Naive thymus-derived CD4-positive, alpha-beta T cell (primary cell): ENCODE data around the gene RACGAP1. TPM values are rescaled to one million over a fixed set of nuclear protein-coding genes. Genes with fewer than 3 reads are reported as not detected.

ENCODE experiments used
- ATAC-seq: fragments of 150-1000 bp; cut with Tn5 transposase; 2 replicates; pipeline ENCODE4 v1.10.0; 2021; ENCODE audit warnings: mild to moderate bottlenecking, moderate library complexity
- CTCF ChIA-PET: fragments of 350-600 bp; sonication (Branson Sonifier 250); formaldehyde crosslinking; loops from one replicate; lab custom pipeline; 2021; ENCODE audit warnings: antibody characterized with exemption; lab: Charles Lee
- POLR2A ChIA-PET: fragments of 350-600 bp; sonication (Branson Sonifier 250); formaldehyde crosslinking; loops from one replicate; lab custom pipeline; 2021; ENCODE audit warnings: antibody characterized with exemption, inconsistent platforms; lab: Charles Lee
- DNase-seq, 9 donors: peaks; one replicate each; pipeline versions ENCODE4 v3.0.0 to v3.0.0-alpha.2; 2020 to 2022; ENCODE audit warnings: mixed read lengths in 1 of 9
- H3K27ac ChIP-seq: one replicate; pipeline ENCODE4 v1.7.0; 2013; ENCODE audit warnings: mild to moderate bottlenecking, low read depth, low read length, moderate library complexity
- H3K27me3 ChIP-seq, 2 donors: one replicate each; pipeline ENCODE4 v1.7.0; 2013; ENCODE audit warnings: low read length in 2 of 2, mild to moderate bottlenecking in 2 of 2, moderate library complexity in 2 of 2; ENCODE audit not compliant: control insufficient read depth in 2 of 2, insufficient read depth in 2 of 2
- H3K36me3 ChIP-seq, 3 experiments: 1 replicate in 2 of 3; 2 replicates in 1 of 3; pipeline ENCODE4 v1.7.0; 2013; ENCODE audit warnings: low read length in 3 of 3, mild to moderate bottlenecking in 3 of 3, moderate library complexity in 1 of 3; ENCODE audit not compliant: insufficient read depth in 3 of 3, control insufficient read depth in 2 of 3
- H3K4me1 ChIP-seq, 2 donors: one replicate each; pipeline ENCODE4 v1.7.0; 2013; ENCODE audit warnings: low read length in 2 of 2, mild to moderate bottlenecking in 2 of 2, moderate library complexity in 1 of 2; ENCODE audit not compliant: control insufficient read depth in 2 of 2, insufficient read depth in 2 of 2
- H3K4me3 ChIP-seq: 2 replicates; pipeline ENCODE4 v1.7.0; 2013; ENCODE audit warnings: mild to moderate bottlenecking, low read length
- H3K9me3 ChIP-seq, 3 experiments: 1 replicate in 2 of 3; 2 replicates in 1 of 3; pipeline ENCODE4 v1.7.0; 2013; ENCODE audit warnings: low read length in 3 of 3; ENCODE audit not compliant: control insufficient read depth in 2 of 3
- H3K27ac Mint-ChIP-seq, 9 donors: one replicate each; pipeline ENCODE4 v1.8.0; 2020 to 2022; ENCODE audit warnings: mixed read lengths in 9 of 9, mild to moderate bottlenecking in 8 of 9, moderate library complexity in 5 of 9, inconsistent platforms in 2 of 9
- H3K27me3 Mint-ChIP-seq, 5 donors: one replicate each; pipeline ENCODE4 v1.8.0; 2021 to 2022; ENCODE audit warnings: mixed read lengths in 5 of 5, mild to moderate bottlenecking in 1 of 5
- H3K36me3 Mint-ChIP-seq, 5 donors: one replicate each; pipeline ENCODE4 v1.8.0; 2020 to 2022; ENCODE audit warnings: mixed read lengths in 5 of 5, mild to moderate bottlenecking in 3 of 5, inconsistent platforms in 1 of 5
- H3K4me1 Mint-ChIP-seq, 7 donors: one replicate each; pipeline ENCODE4 v1.8.0; 2020 to 2022; ENCODE audit warnings: mixed read lengths in 7 of 7, mild to moderate bottlenecking in 3 of 7, inconsistent platforms in 1 of 7
- H3K4me3 Mint-ChIP-seq, 10 donors: one replicate each; pipeline ENCODE4 v1.8.0; 2020 to 2022; ENCODE audit warnings: mild to moderate bottlenecking in 10 of 10, mixed read lengths in 10 of 10, moderate library complexity in 6 of 10, inconsistent platforms in 2 of 10
- H3K9me3 Mint-ChIP-seq, 11 donors: one replicate each; pipeline ENCODE4 v1.8.0; 2020 to 2022; ENCODE audit warnings: mixed read lengths in 11 of 11, mild to moderate bottlenecking in 4 of 11, inconsistent platforms in 1 of 11, moderate library complexity in 1 of 11
- intact Hi-C, 2 donors: fragments of 100-400 bp; cut with micrococcal nuclease; formaldehyde crosslinking; loops; one replicate each; pipeline ENCODE4 v1.15.1; 2023
- polyA plus RNA-seq, 2 donors: library from polyadenylated mRNA; unstranded; fragments of 300-500 nt; fragmentation: Illumina TruSeq; gene quantifications; one replicate each; pipeline ENCODE4 v1.2.3, GENCODE V29; 2021
- total RNA-seq, 6 experiments: library from RNA in 5 of 6; stranded (reverse) in 5 of 6; gene quantifications; 1 replicate in 5 of 6; 2 replicates in 1 of 6; pipeline ENCODE4 v1.2.3 and lab custom pipeline; 2021 to 2026

Gene RACGAP1
- total and polyA plus RNA-seq, 7 experiments from 2014 or later = 4.2 to 111 (median 8.6) TPM

DNA sequence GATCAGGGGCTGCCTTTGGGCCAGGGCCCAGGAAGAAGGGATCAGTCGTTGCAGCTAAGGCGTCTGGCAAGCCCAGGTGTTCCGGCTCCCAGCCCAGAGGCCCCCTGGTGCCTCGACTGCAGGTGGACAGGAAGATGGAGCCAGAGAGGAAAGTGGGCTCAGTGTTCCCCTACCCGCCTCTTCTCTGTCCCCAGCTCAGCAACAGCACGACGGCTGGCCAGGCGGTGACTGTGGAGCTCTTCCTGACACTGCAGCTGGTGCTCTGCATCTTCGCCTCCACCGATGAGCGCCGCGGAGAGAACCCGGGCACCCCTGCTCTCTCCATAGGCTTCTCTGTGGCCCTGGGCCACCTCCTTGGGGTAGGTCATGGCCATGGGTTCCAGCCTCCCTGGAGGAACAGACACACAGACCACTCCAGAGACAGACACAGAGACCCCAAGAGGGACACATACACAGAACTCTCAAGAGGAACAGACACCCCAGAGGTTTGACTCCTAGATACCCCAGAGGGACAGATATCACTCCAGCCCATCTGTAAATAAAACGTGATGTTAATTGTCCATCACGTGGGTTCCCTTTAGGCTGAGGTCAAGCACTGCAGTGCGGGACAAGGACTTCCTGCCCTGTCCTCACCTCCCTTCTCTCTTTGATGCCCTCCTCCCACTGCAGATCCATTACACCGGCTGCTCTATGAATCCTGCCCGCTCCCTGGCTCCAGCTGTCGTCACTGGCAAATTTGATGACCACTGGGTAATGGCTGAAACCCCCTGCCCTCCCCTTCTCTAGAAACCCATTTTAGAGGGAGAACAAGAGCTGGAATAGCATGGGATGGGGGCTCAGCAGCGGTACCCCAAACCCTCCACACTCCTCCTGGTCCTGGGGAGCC is 71.1 kb downstream of the RACGAP1 start:
- DNase-seq = peak in 1 of 9 donors; percentile 2
- Histone ChIP-seq H3K4me3 (no peak overlapping the region), H3K27me3 (peaks cover 0 to 7% of the 10 kb centered on the region in 2 donors), H3K9me3 (no peaks in the 10 kb centered on the region), H3K4me1 (no peaks in the 10 kb centered on the region), H3K36me3 (no peaks in the 10 kb centered on the region), H3K27ac (no peak overlapping the region)
- peaks cover 0 to 3% (median 0%) of the 10 kb centered on the region in 11 donors for H3K9me3 Mint-ChIP-seq
- H3K4me1 Mint-ChIP-seq = peaks cover 0 to 5% (median 0%) of the 10 kb centered on the region in 7 donors
- no peaks in the 10 kb centered on the region for H3K36me3 Mint-ChIP-seq
- intact Hi-C loops = no loop called here
- no peak overlapping the region for H3K4me3 Mint-ChIP-seq
- H3K27me3 Mint-ChIP-seq = peaks cover 51 to 61% (median 60%) of the 10 kb centered on the region in 5 donors
- CTCF ChIA-PET = interaction anchor here (1.1 to 1.6 kb wide), 2 partner anchors 8 to 13 kb away, joined by 3 to 4 read pairs; no protein-coding TSS in a partner anchor
- no peak for ATAC-seq
- no peak overlapping the region for H3K27ac Mint-ChIP-seq
- POLR2A ChIA-PET = no interaction called here

DNA sequence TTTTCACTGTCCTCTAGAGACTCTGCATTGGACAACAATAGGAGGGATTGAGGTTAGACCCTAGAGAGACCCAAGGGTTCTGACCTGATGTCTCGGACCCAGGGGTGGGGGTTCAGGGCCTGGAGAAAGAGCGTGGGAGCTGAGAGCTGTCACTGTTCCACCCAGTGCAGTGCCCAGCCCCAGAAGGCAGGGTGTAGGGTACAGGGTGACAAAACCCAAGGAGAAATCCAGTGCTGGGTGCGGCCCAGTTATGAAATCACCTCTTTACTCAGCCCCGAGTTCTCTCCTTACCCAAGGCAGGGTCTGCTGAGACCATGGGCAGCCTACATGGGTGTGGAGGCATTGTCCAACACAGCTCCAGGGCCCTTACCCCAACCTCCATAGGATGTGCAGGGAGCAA is 72.1 kb downstream of the RACGAP1 start:
- Mint-ChIP-seq H3K27me3 (peaks cover 41 to 55% (median 50%) of the 10 kb centered on the region in 5 donors), H3K36me3 (no peaks in the 10 kb centered on the region), H3K4me3 (no peak overlapping the region), H3K9me3 (peaks cover 0 to 1% (median 0%) of the 10 kb centered on the region in 11 donors), H3K4me1 (peaks cover 0 to 5% (median 0%) of the 10 kb centered on the region in 7 donors), H3K27ac (no peak overlapping the region)
- no peaks in the 10 kb centered on the region for H3K4me1 ChIP-seq
- CTCF ChIA-PET = no interaction called here
- no peak overlapping the region for H3K27ac ChIP-seq
- H3K9me3 ChIP-seq = no peaks in the 10 kb centered on the region
- H3K27me3 ChIP-seq = no peaks in the 10 kb centered on the region
- POLR2A ChIA-PET = no interaction called here
- no peak overlapping the region for H3K4me3 ChIP-seq
- H3K36me3 ChIP-seq = no peaks in the 10 kb centered on the region
- intact Hi-C loops = no loop called here
- ATAC-seq (no peak), DNase-seq (peak in 1 of 9 donors; percentile 1)

- no peaks in the 10 kb centered on the region for H3K4me1 ChIP-seq
- Mint-ChIP-seq H3K4me1 (peaks cover 0 to 5% (median 0%) of the 10 kb centered on the region in 7 donors), H3K9me3 (peaks cover 0 to 1% (median 0%) of the 10 kb centered on the region in 11 donors), H3K4me3 (no peak overlapping the region), H3K36me3 (no peaks in the 10 kb centered on the region), H3K27me3 (peaks cover 34 to 49% (median 43%) of the 10 kb centered on the region in 5 donors), H3K27ac (no peak overlapping the region)
- DNase-seq (peak in 1 of 9 donors; percentile 1), ATAC-seq (no peak)
- no peaks in the 10 kb centered on the region for H3K9me3 ChIP-seq
- H3K4me3 ChIP-seq = no peak overlapping the region
- ChIA-PET CTCF (no interaction called here), POLR2A (no interaction called here)
- no peaks in the 10 kb centered on the region for H3K27me3 ChIP-seq
- intact Hi-C loops = no loop called here
- no peak overlapping the region for H3K27ac ChIP-seq
- H3K36me3 ChIP-seq = no peaks in the 10 kb centered on the region
Measured at GRCh38 chr12:49952391-49953055, 72.8 kb downstream of the RACGAP1 start.

DNA sequence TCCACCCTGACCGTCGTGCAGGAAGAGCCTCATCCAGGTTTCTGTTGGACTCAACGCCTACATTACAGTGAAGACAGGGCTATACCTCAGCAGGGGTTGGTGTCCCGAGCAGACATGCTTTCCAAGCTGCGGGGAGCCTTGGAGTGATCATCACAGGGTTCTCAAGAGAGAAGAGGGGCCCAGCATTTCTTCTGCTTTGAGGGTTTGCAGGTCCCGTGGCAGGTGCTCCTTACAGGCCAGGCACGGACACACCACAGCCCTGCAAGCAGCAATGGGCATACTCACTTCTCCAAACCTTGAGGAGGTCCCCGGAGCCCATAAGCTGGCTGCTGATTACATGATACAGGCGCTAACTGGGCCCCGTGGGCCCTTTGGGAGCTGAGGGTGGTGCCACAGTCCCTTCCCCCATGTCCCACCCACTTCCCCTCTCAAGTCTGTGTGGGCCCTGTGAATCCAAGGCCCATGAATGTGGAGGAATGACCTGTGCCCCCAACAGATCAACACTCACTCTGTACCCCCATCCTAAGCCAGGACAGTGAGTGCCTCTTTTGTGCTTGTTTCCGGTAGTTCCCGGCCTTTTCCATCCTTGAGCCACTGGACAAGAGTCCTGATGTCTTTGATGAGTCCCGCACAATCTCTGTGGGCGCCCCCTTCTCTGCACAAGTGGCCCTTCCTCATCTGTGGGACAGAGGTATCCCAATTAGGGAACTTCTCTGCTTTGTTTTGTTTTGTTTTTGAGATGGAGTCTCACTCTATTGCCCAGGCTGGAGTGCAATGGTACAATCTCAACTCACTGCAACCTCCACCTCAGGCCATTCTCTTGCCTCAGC is 73.7 kb downstream of the RACGAP1 start:
- H3K4me1 Mint-ChIP-seq = peaks cover 0 to 4% (median 0%) of the 10 kb centered on the region in 7 donors
- H3K36me3 ChIP-seq = no peaks in the 10 kb centered on the region
- no peak overlapping the region for H3K4me3 ChIP-seq
- intact Hi-C loops = no loop called here
- no peaks in the 10 kb centered on the region for H3K9me3 ChIP-seq
- peaks cover 0 to under 1% (median 0%) of the 10 kb centered on the region in 11 donors for H3K9me3 Mint-ChIP-seq
- ATAC-seq (no peak), DNase-seq (peak in 1 of 9 donors; percentile 3)
- no peak overlapping the region for H3K27ac ChIP-seq
- no peaks in the 10 kb centered on the region for H3K4me1 ChIP-seq
- peaks cover 25 to 40% (median 35%) of the 10 kb centered on the region in 5 donors for H3K27me3 Mint-ChIP-seq
- H3K27ac Mint-ChIP-seq = no peak overlapping the region
- H3K4me3 Mint-ChIP-seq = no peak overlapping the region
- ChIA-PET CTCF (no interaction called here), POLR2A (no interaction called here)
- no peaks in the 10 kb centered on the region for H3K27me3 ChIP-seq
- no peaks in the 10 kb centered on the region for H3K36me3 Mint-ChIP-seq

DNA sequence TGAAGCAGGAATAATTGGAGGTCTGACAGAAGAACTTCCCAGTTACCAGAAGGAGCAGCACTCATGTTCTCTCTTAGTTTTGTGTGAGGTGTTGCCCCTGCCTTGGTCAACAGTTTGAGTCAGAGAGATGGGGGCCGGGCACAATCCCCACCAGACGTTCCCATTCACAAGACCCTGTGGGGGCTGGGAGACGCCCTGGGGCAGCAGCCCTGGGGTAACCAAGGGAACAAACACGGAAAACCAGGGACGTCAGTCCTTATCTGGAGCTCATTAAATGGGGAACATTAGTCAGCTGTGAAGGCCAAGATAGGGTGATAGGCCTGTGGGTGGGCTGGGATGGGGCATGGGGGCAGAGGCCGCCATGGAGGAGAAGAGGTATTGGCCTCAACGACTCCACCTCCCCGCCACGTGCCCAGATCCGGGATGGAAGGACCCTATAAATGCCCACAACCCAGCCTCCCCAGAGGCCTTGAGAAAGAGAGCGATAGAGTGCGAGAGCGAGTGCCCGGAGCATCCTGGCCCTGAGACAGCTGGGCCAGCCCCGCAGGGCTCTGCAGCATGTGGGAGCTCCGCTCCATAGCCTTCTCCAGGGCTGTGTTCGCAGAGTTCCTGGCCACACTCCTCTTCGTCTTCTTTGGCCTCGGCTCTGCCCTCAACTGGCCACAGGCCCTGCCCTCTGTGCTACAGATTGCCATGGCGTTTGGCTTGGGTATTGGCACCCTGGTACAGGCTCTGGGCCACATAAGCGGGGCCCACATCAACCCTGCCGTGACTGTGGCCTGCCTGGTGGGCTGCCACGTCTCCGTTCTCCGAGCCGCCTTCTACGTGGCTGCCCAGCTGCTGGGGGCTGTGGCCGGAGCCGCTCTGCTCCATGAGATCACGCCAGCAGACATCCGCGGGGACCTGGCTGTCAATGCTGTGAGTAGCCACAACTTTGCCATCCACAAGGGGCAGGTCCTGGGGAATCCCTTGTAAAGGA is 74.7 kb downstream of the RACGAP1 start, which contains the start of gene AQP2:
Gene AQP2 (plus strand): TSS at position 465 of the 979 bp plus-strand sequence. CDS start 94 bp downstream, at position 559.
- Histone ChIP-seq H3K4me1 (no peaks in the 10 kb centered on the region), H3K9me3 (no peaks in the 10 kb centered on the region), H3K27ac (no peak within 1 kb of the TSS), H3K36me3 (no peaks in the 10 kb centered on the region), H3K4me3 (no peak within 1 kb of the TSS), H3K27me3 (no peaks in the 10 kb centered on the region)
- H3K27ac Mint-ChIP-seq = peak within 1 kb of the TSS in 1 of 9 donors; percentile 58
- CTCF ChIA-PET = interaction anchor here (1.1 kb wide), 1 partner anchor 83 kb away, joined by 4 read pairs; no protein-coding TSS in a partner anchor
- peaks cover 18 to 32% (median 25%) of the 10 kb centered on the region in 5 donors for H3K27me3 Mint-ChIP-seq
- no peak for DNase-seq
- H3K4me3 Mint-ChIP-seq = no peak within 1 kb of the TSS
- H3K9me3 Mint-ChIP-seq = no peaks in the 10 kb centered on the region
- intact Hi-C loops = no loop called here
- H3K36me3 Mint-ChIP-seq = no peaks in the 10 kb centered on the region
- POLR2A ChIA-PET = no interaction called here
- ATAC-seq = no peak
- H3K4me1 Mint-ChIP-seq = peaks cover 3 to 12% (median 7%) of the 10 kb centered on the region in 7 donors
